Stimulated activated CD4-positive, alpha-beta T cell treated with anti-CD3 and anti-CD28 coated beads, Interleukin-15, amount 100 ng/mL, for 48 hours (primary cell): Measurements from ENCODE around the gene MRPS27.

Experiments used
- DNase-seq, 2 donors: peaks; one replicate each; pipeline ENCODE4 v3.0.0-alpha.2; 2020; ENCODE audit warnings: low read depth in 2 of 2

The MRPS27 gene

DNA sequence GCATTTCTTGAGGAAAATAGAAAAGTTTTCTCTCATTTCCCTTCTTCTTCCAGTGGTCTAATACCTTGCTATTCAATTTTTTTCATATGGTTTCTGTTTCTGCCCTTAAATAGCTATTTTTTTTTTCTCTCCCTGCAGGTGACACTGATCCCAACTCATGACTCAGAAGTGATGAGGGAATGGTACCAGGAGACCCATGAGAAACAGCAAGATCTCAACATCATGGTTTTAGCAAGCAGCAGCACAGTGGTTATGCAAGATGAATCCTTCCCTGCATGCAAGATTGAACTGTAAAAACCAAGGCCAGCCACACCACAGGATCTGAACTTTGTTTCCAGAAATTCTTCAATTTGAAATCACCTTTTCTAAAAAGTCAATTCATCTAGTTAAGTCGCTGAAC is 115.1 kb downstream of the MRPS27 start:
- DNase-seq: no peak

DNA sequence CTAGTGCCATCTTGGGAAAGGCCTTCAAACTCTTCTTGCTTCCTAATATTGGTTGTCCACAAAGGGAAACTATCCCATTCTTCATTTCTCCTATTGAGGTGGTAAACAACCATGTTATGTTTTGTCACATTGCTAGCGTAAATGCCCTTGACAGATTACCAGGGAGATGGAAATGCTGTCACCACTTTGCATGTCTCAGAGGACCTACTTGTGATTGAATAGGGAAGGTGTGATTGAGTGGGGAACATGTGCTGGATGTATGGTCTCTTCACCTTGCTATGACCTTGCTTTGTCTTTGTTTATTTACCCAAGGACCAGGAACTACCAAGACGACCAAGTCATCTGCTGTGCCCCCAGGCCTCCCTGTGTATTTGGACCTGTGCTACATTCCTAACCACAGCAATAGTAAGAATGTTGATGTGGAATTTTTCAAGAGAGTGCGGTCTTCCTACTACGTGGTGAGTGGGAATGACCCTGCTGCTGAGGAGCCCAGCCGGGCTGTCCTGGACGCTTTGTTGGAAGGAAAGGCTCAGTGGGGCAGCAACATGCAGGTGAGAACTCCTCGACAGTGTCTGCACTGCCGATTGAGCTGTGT is 116.7 kb downstream of the MRPS27 start:
- DNase-seq: no peak

DNA sequence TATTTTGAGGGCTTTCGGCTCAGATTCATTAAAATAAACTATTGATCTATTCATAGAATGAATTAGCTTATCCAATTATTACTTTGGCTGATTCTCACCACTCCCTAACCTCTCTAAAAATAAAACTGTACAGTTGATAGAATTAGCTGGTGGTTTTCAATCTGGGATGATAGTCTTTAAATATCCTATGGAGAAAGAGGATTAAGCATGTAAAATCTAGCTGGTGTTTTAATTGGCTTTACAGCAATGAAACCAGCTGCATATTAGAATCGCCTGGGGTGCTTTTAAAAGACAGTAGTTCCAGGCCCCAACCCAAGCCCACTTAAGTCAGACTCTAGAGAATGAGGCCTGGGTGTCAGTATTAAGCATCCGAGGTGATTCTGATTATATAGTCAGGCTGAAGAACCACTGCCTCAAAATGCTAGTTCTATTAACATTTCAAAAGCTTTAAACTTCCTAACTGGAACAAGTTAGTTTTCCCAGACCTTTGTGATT is 117.7 kb downstream of the MRPS27 start:
- no peak for DNase-seq

GRCh38 chr5:72199681-72200080 is 120.4 kb downstream of the MRPS27 start:
- DNase-seq: no peak

DNA sequence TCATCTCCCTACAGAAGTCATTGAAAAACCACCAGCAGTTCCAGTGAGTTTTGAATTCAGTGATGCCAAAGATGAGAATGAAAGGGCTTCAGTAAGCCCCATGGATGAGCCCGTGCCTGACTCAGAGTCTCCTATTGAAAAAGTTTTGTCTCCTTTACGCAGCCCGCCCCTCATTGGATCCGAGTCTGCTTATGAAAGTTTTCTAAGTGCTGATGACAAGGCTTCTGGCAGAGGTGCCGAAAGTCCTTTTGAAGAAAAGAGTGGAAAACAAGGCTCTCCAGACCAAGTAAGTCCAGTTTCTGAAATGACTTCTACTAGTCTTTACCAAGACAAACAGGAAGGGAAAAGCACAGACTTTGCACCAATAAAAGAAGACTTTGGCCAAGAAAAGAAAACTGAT is 122.6 kb downstream of the MRPS27 start:
- no peak for DNase-seq

GRCh38 chr5:72195581-72195980 is 124.5 kb downstream of the MRPS27 start:
- DNase-seq: no peak

DNA sequence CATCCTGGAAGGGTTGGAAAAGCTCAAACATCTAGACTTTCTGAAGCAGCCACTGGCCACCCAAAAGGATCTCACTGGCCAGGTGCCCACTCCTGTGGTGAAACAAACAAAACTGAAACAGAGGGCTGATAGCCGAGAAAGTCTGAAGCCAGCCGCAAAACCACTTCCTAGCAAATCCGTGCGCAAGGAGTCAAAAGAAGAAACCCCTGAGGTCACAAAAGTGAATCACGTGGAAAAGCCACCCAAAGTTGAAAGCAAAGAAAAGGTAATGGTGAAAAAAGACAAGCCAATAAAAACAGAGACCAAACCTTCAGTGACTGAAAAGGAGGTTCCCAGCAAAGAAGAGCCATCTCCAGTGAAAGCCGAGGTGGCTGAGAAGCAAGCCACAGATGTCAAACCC is 125.2 kb downstream of the MRPS27 start:
- peak in 1 of 2 donors; percentile 23 for DNase-seq

GRCh38 chr5:72191404-72191803 is 128.6 kb downstream of the MRPS27 start:
- no peak for DNase-seq

DNA sequence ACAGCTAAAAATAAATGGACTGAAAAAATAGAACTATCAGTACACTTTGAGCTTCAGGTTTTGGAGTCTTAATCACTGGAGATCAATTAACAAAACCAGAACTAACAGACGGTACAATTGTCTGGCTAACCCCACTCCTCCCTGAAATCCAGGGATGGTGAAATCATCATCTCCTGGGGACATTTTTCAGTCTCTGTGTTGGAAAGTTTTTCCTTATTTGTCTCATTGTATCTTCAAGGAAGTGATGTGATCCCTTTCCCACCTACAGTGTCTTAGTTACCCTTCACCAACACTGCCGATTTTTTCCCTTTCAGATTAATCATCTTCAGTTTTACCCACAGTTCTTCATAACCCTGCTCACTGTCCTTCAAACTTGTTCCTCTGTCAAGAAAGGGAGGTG is 130.9 kb downstream of the MRPS27 start:
- no peak for DNase-seq

- no peak for DNase-seq
Observed at GRCh38 chr5:72188166-72188565, 131.9 kb downstream of the MRPS27 start.

- no peak for DNase-seq
Observed at GRCh38 chr5:72187388-72188075, 132.5 kb downstream of the MRPS27 start.

GRCh38 chr5:72185496-72186329 is 134.3 kb downstream of the MRPS27 start:
- DNase-seq: no peak

DNA sequence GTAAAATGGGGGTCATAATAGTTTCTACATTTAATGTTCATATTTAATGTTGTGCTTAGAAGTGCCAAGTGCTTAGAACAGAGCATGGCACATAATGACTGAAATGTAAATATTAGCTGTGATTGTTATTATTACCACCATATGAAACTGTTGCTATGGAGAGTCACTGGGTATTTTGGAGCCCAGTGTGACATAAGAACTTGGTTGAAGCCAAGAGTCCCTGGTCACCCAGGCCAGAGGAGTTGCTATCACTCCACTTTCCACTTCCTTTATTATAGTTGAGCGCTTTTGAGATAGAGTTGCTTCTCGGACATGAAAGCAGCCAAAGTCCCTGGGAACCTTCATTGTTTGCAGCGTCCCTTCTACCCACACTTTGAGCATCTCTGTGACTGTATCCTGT is 135.6 kb downstream of the MRPS27 start:
- no peak for DNase-seq

DNA sequence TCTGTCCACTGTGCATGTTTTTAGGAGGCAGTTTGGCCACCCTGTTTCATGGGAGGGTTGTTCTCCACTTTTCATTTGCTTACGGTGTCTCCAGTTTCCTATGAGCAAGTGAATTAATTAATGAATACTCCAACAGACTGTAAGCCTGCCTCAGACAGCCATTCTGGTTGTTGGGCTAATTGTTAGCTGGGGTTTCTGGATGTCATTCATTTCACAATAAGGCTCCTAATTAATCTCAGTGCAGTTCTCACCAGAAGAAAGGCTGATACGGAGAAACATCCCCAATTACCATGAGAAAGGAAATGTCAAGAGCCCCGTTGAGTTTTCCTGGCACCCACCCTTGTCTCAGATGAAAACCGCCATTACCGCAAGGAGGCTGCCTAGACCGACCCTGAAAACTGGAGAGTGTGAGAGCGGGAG is 136.9 kb downstream of the MRPS27 start:
- no peak for DNase-seq

DNA sequence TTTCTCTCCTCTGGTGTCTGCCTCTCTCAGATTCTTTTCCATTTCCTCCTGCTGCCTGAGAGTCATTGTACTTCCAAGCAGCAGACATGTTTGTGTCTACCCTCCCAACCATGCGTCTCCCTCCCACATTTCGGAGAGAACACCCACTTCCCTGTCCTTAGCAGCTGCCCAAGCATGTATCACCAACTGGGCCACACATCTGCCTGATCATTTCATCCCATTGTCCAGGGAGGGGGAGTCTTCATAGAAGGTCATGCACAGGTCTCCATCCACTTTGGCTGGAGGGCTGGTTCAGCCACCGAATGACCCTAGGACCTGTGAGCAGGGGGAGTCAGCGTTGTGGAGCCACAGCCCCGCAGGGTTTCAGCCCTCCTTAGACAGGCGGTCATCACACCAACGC is 137.4 kb downstream of the MRPS27 start:
- DNase-seq: no peak

GRCh38 chr5:72180925-72181324 is 139.1 kb downstream of the MRPS27 start:
- no peak for DNase-seq

- DNase-seq: no peak
Observed at GRCh38 chr5:72179816-72180440, 140.1 kb downstream of the MRPS27 start.

- no peak for DNase-seq
Observed at GRCh38 chr5:72179028-72179815, 140.8 kb downstream of the MRPS27 start.

- no peak for DNase-seq
Observed at GRCh38 chr5:72177538-72177937, 142.5 kb downstream of the MRPS27 start.

GRCh38 chr5:72172786-72173185 is 147.3 kb downstream of the MRPS27 start:
- DNase-seq: no peak

GRCh38 chr5:72171667-72172066 is 148.4 kb downstream of the MRPS27 start:
- DNase-seq: peak; percentile 17 to 21
